ENCODE results near the gene FGF6.

GRCh38 chr12:4447151-4447550 lies 1.5 kb upstream of the FGF6 start:
- TF ChIP-seq, protein P1, sequence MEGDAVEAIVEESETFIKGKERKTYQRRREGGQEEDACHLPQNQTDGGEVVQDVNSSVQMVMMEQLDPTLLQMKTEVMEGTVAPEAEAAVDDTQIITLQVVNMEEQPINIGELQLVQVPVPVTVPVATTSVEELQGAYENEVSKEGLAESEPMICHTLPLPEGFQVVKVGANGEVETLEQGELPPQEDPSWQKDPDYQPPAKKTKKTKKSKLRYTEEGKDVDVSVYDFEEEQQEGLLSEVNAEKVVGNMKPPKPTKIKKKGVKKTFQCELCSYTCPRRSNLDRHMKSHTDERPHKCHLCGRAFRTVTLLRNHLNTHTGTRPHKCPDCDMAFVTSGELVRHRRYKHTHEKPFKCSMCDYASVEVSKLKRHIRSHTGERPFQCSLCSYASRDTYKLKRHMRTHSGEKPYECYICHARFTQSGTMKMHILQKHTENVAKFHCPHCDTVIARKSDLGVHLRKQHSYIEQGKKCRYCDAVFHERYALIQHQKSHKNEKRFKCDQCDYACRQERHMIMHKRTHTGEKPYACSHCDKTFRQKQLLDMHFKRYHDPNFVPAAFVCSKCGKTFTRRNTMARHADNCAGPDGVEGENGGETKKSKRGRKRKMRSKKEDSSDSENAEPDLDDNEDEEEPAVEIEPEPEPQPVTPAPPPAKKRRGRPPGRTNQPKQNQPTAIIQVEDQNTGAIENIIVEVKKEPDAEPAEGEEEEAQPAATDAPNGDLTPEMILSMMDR (IDR thresholded peaks at IDR 0.05 in 2 of 3, conservative IDR thresholded peaks at IDR 0.05 in 1 of 3; ENCODE audit: control insufficient read depth in 2 of 3, extremely low read depth in 1 of 3, insufficient read depth in 1 of 3, low read depth in 3 of 3, low read length in 3 of 3), result no peak
- no peak for TF ChIP-seq USF2 (IDR thresholded peaks at IDR 0.05; ENCODE audit: borderline replicate concordance, low read depth, low read length)
- TF ChIP-seq FOXM1 (IDR thresholded peaks at IDR 0.05; ENCODE audit: low read depth, low read length), result no peak
- TF ChIP-seq SMC3 (IDR thresholded peaks at IDR 0.05; ENCODE audit: borderline replicate concordance, low read length), result no peak
- TF ChIP-seq, protein P2, sequence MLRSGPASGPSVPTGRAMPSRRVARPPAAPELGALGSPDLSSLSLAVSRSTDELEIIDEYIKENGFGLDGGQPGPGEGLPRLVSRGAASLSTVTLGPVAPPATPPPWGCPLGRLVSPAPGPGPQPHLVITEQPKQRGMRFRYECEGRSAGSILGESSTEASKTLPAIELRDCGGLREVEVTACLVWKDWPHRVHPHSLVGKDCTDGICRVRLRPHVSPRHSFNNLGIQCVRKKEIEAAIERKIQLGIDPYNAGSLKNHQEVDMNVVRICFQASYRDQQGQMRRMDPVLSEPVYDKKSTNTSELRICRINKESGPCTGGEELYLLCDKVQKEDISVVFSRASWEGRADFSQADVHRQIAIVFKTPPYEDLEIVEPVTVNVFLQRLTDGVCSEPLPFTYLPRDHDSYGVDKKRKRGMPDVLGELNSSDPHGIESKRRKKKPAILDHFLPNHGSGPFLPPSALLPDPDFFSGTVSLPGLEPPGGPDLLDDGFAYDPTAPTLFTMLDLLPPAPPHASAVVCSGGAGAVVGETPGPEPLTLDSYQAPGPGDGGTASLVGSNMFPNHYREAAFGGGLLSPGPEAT (IDR thresholded peaks at IDR 0.05; ENCODE audit: low read depth), result no peak
- no peak for TF ChIP-seq MEF2B (IDR thresholded peaks at IDR 0.05; ENCODE audit: partially characterized antibody, poor library complexity, severe bottlenecking)
- TF ChIP-seq, protein P3, sequence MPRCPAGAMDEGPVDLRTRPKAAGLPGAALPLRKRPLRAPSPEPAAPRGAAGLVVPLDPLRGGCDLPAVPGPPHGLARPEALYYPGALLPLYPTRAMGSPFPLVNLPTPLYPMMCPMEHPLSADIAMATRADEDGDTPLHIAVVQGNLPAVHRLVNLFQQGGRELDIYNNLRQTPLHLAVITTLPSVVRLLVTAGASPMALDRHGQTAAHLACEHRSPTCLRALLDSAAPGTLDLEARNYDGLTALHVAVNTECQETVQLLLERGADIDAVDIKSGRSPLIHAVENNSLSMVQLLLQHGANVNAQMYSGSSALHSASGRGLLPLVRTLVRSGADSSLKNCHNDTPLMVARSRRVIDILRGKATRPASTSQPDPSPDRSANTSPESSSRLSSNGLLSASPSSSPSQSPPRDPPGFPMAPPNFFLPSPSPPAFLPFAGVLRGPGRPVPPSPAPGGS (IDR thresholded peaks at IDR 0.05; ENCODE audit: borderline replicate concordance, insufficient read depth, low read depth, low read length, poor library complexity, severe bottlenecking), result no peak
- no peak for TF ChIP-seq NFIC (IDR thresholded peaks at IDR 0.05; ENCODE audit: low read depth, low read length)
- no peak for TF ChIP-seq POLR2AphosphoS5 (IDR thresholded peaks at IDR 0.05; ENCODE audit: low read length)

Measured in GM12878 (cell line).